ENCODE data around the gene RNF166. TPM values are rescaled to one million over a fixed set of nuclear protein-coding genes. Genes with fewer than 3 reads are reported as not detected.

The RNF166 gene
- total RNA-seq, 2 experiments from 2014 or later = 144 to 166 TPM

GRCh38 chr16:88737298-88738150 lies 31.3 kb upstream of the RNF166 start:
- POLR2A ChIA-PET = no interaction called here
- Mint-ChIP-seq H3K27ac (no peak overlapping the region), H3K4me3 (no peak overlapping the region), H3K36me3 (ENCODE audit: low read depth) (peaks cover 17% of the 10 kb centered on the region), H3K27me3 (ENCODE audit: low read depth) (no peaks in the 10 kb centered on the region), H3K4me1 (ENCODE audit: low read depth) (no peaks in the 10 kb centered on the region), H3K9me3 (ENCODE audit: insufficient read depth) (no peaks in the 10 kb centered on the region)
- CTCF ChIA-PET = interaction anchor here (1.3 to 1.9 kb wide), 5 partner anchors 8 to 74 kb away, joined by 3 to 11 read pairs (median 9); partner anchors contain the start of gene APRT
- peak; percentile 65 for DNase-seq
- peak; percentile 79 for ATAC-seq

GRCh38 chr16:88736496-88736895 lies 30.3 kb upstream of the RNF166 start:
- ChIA-PET POLR2A (no interaction called here), CTCF (interaction anchor here (1.3 to 1.9 kb wide), 5 partner anchors 9 to 75 kb away, joined by 3 to 11 read pairs (median 9); partner anchors contain the start of gene APRT)
- ATAC-seq (no peak), DNase-seq (no peak)
- H3K4me3 Mint-ChIP-seq = no peak overlapping the region
- no peaks in the 10 kb centered on the region for H3K27me3 Mint-ChIP-seq (ENCODE audit: low read depth)
- H3K36me3 Mint-ChIP-seq (ENCODE audit: low read depth) = peaks cover 21% of the 10 kb centered on the region
- no peaks in the 10 kb centered on the region for H3K4me1 Mint-ChIP-seq (ENCODE audit: low read depth)
- no peaks in the 10 kb centered on the region for H3K9me3 Mint-ChIP-seq (ENCODE audit: insufficient read depth)
- no peak overlapping the region for H3K27ac Mint-ChIP-seq

- Mint-ChIP-seq H3K36me3 (ENCODE audit: low read depth) (peaks cover 21% of the 10 kb centered on the region), H3K27me3 (ENCODE audit: low read depth) (no peaks in the 10 kb centered on the region), H3K4me1 (ENCODE audit: low read depth) (peaks cover 3% of the 10 kb centered on the region), H3K9me3 (ENCODE audit: insufficient read depth) (no peaks in the 10 kb centered on the region), H3K27ac (no peak overlapping the region), H3K4me3 (no peak overlapping the region)
- ChIA-PET POLR2A (no interaction called here), CTCF (interaction anchor here (1.8 kb wide), 1 partner anchor 10 kb away, joined by 9 read pairs; no protein-coding TSS in a partner anchor)
- no peak for ATAC-seq
- DNase-seq = no peak
Measured at GRCh38 chr16:88736088-88736487, 29.9 kb upstream of the RNF166 start.

- Mint-ChIP-seq H3K4me1 (ENCODE audit: low read depth) (peaks cover 4% of the 10 kb centered on the region), H3K36me3 (ENCODE audit: low read depth) (peaks cover 25% of the 10 kb centered on the region), H3K27ac (no peak overlapping the region), H3K9me3 (ENCODE audit: insufficient read depth) (no peaks in the 10 kb centered on the region), H3K27me3 (ENCODE audit: low read depth) (no peaks in the 10 kb centered on the region), H3K4me3 (no peak overlapping the region)
- ChIA-PET POLR2A (no interaction called here), CTCF (no interaction called here)
- ATAC-seq (no peak), DNase-seq (no peak)
Measured at GRCh38 chr16:88735616-88736015, 29.4 kb upstream of the RNF166 start.

GRCh38 chr16:88735121-88735520 lies 28.9 kb upstream of the RNF166 start:
- Mint-ChIP-seq H3K36me3 (ENCODE audit: low read depth) (peaks cover 25% of the 10 kb centered on the region), H3K4me1 (ENCODE audit: low read depth) (peaks cover 6% of the 10 kb centered on the region), H3K27me3 (ENCODE audit: low read depth) (no peaks in the 10 kb centered on the region), H3K27ac (no peak overlapping the region), H3K9me3 (ENCODE audit: insufficient read depth) (no peaks in the 10 kb centered on the region), H3K4me3 (no peak overlapping the region)
- CTCF ChIA-PET = no interaction called here
- POLR2A ChIA-PET = no interaction called here
- DNase-seq = no peak
- ATAC-seq = no peak

- Mint-ChIP-seq H3K27ac (no peak overlapping the region), H3K4me1 (ENCODE audit: low read depth) (peaks cover 6% of the 10 kb centered on the region), H3K27me3 (ENCODE audit: low read depth) (no peaks in the 10 kb centered on the region), H3K36me3 (ENCODE audit: low read depth) (peaks cover 29% of the 10 kb centered on the region), H3K9me3 (ENCODE audit: insufficient read depth) (no peaks in the 10 kb centered on the region), H3K4me3 (no peak overlapping the region)
- CTCF ChIA-PET = interaction anchor here (1.9 kb wide), 1 partner anchor 9 kb away, joined by 7 read pairs; no protein-coding TSS in a partner anchor
- no peak for DNase-seq
- POLR2A ChIA-PET = no interaction called here
- no peak for ATAC-seq
Measured at GRCh38 chr16:88734361-88734728, 28.1 kb upstream of the RNF166 start.

GRCh38 chr16:88733630-88734360 lies 27.6 kb upstream of the RNF166 start:
- no peak for ATAC-seq
- Mint-ChIP-seq H3K9me3 (ENCODE audit: insufficient read depth) (no peaks in the 10 kb centered on the region), H3K36me3 (ENCODE audit: low read depth) (peaks cover 28% of the 10 kb centered on the region), H3K27ac (no peak overlapping the region), H3K4me3 (no peak overlapping the region), H3K4me1 (ENCODE audit: low read depth) (peaks cover 6% of the 10 kb centered on the region), H3K27me3 (ENCODE audit: low read depth) (no peaks in the 10 kb centered on the region)
- ChIA-PET POLR2A (no interaction called here), CTCF (interaction anchor here (1.9 kb wide), 1 partner anchor 10 kb away, joined by 7 read pairs; no protein-coding TSS in a partner anchor)
- no peak for DNase-seq

GRCh38 chr16:88732961-88733294 lies 26.7 kb upstream of the RNF166 start:
- ATAC-seq (no peak), DNase-seq (no peak)
- Mint-ChIP-seq H3K9me3 (ENCODE audit: insufficient read depth) (no peaks in the 10 kb centered on the region), H3K27ac (no peak overlapping the region), H3K36me3 (ENCODE audit: low read depth) (peaks cover 26% of the 10 kb centered on the region), H3K4me1 (ENCODE audit: low read depth) (peaks cover 6% of the 10 kb centered on the region), H3K27me3 (ENCODE audit: low read depth) (no peaks in the 10 kb centered on the region), H3K4me3 (no peak overlapping the region)
- ChIA-PET POLR2A (no interaction called here), CTCF (interaction anchor here (1.9 kb wide), 1 partner anchor 10 kb away, joined by 7 read pairs; no protein-coding TSS in a partner anchor)

- peaks cover 6% of the 10 kb centered on the region for H3K4me1 Mint-ChIP-seq (ENCODE audit: low read depth)
- ChIA-PET POLR2A (no interaction called here), CTCF (no interaction called here)
- H3K27me3 Mint-ChIP-seq (ENCODE audit: low read depth) = no peaks in the 10 kb centered on the region
- H3K9me3 Mint-ChIP-seq (ENCODE audit: insufficient read depth) = no peaks in the 10 kb centered on the region
- peaks cover 28% of the 10 kb centered on the region for H3K36me3 Mint-ChIP-seq (ENCODE audit: low read depth)
- H3K27ac Mint-ChIP-seq = peak overlapping the region; percentile 61
- ATAC-seq = no peak
- H3K4me3 Mint-ChIP-seq = no peak overlapping the region
- no peak for DNase-seq
Measured at GRCh38 chr16:88732172-88732960, 26.2 kb upstream of the RNF166 start.

- no peak overlapping the region for H3K4me3 Mint-ChIP-seq
- CTCF ChIA-PET = no interaction called here
- H3K9me3 Mint-ChIP-seq (ENCODE audit: insufficient read depth) = no peaks in the 10 kb centered on the region
- DNase-seq (no peak), ATAC-seq (no peak)
- H3K36me3 Mint-ChIP-seq (ENCODE audit: low read depth) = peaks cover 30% of the 10 kb centered on the region
- no peak overlapping the region for H3K27ac Mint-ChIP-seq
- H3K4me1 Mint-ChIP-seq (ENCODE audit: low read depth) = peaks cover 6% of the 10 kb centered on the region
- no peaks in the 10 kb centered on the region for H3K27me3 Mint-ChIP-seq (ENCODE audit: low read depth)
- POLR2A ChIA-PET = no interaction called here
Measured at GRCh38 chr16:88731699-88732098, 25.5 kb upstream of the RNF166 start.

- peak overlapping the region; percentile 9 for H3K27ac Mint-ChIP-seq
- ChIA-PET CTCF (no interaction called here), POLR2A (no interaction called here)
- H3K4me3 Mint-ChIP-seq = no peak overlapping the region
- no peaks in the 10 kb centered on the region for H3K9me3 Mint-ChIP-seq (ENCODE audit: insufficient read depth)
- ATAC-seq (no peak), DNase-seq (no peak)
- peaks cover 33% of the 10 kb centered on the region for H3K36me3 Mint-ChIP-seq (ENCODE audit: low read depth)
- H3K4me1 Mint-ChIP-seq (ENCODE audit: low read depth) = peaks cover 6% of the 10 kb centered on the region
- no peaks in the 10 kb centered on the region for H3K27me3 Mint-ChIP-seq (ENCODE audit: low read depth)
Measured at GRCh38 chr16:88730632-88731607, 24.7 kb upstream of the RNF166 start.
